Esophagus squamous epithelium (tissue), 5 donors: Measurements from ENCODE around the gene BRIX1. TPM values are rescaled to one million over a fixed set of nuclear protein-coding genes. Genes with fewer than 3 reads are reported as not detected.
A peak's percentile ranks its signal among the peaks of the same experiment; 100 is the strongest.

Source experiments
- DNase-seq: peaks from one replicate; lab custom pipeline; 2025; lab: John Stamatoyannopoulos, UW
- H3K27ac ChIP-seq, 4 donors: fragments of 200-600 bp; sonication (generic); one replicate each; pipeline ENCODE4 v1.5.1; 2016 to 2019; ENCODE audit warnings: mild to moderate bottlenecking in 1 of 4
- H3K27me3 ChIP-seq, 4 donors: fragments of 200-600 bp; sonication (generic); 1 replicate in 3 of 4; 2 replicates in 1 of 4; pipeline versions ENCODE4 v1.5.1 to v1.6.0; 2017 to 2021; ENCODE audit warnings: antibody characterized with exemption in 1 of 4
- H3K36me3 ChIP-seq, 3 donors: fragments of 200-600 bp; sonication (generic); one replicate each; pipeline ENCODE4 v1.5.1; 2016 to 2019
- H3K4me1 ChIP-seq, 3 donors: fragments of 200-600 bp; sonication (generic); one replicate each; pipeline ENCODE4 v1.5.1; 2017 to 2019
- H3K4me3 ChIP-seq, 4 donors: fragments of 200-600 bp; sonication (generic); 1 replicate in 3 of 4; 2 replicates in 1 of 4; pipeline ENCODE4 v1.5.1; 2016 to 2019; ENCODE audit warnings: mild to moderate bottlenecking in 2 of 4, moderate library complexity in 1 of 4
- H3K9me3 ChIP-seq, 3 donors: fragments of 200-600 bp; sonication (generic); one replicate each; pipeline ENCODE4 v1.5.1; 2016 to 2019
- POLR2A ChIP-seq, 4 donors: fragments of 450-650 bp; IDR thresholded peaks; one replicate each; pipeline ENCODE4 v1.6.1; 2017; ENCODE audit warnings: antibody characterized with exemption in 4 of 4, mild to moderate bottlenecking in 4 of 4, moderate library complexity in 3 of 4
- WGBS, 2 donors: methylation state at CpG; one replicate each; pipeline ENCODE4 v1.1.5; 2018; 5-methylcytosine and 5-hydroxymethylcytosine counted together
- intact Hi-C: fragments of 100-400 bp; cut with DNase I; formaldehyde crosslinking; loops from one replicate; pipeline ENCODE4 v1.15.0; 2022
- total RNA-seq, 4 donors: library from RNA; depleted of rRNA; stranded (reverse); fragments of >200 nt; gene quantifications; one replicate each; pipeline ENCODE4 v1.1.0, GENCODE V29; 2016
- TF ChIP-seq, protein P1 (sequence below), 6 experiments: fragments of 450-650 bp in 4 of 6; fragments of 200-600 bp in 2 of 6; sonication (generic) in 2 of 6; IDR thresholded peaks; one replicate each; pipeline ENCODE4 v1.5.1; 2016 to 2019; ENCODE audit warnings: antibody characterized with exemption in 6 of 6, mild to moderate bottlenecking in 4 of 6, moderate library complexity in 4 of 6
- donor health status: DM: yes; HTN: yes; CAD: no.

Gene BRIX1
- total RNA-seq, 4 donors from 2014 or later: 14.5 to 37.6 (median 29.4) TPM

DNA sequence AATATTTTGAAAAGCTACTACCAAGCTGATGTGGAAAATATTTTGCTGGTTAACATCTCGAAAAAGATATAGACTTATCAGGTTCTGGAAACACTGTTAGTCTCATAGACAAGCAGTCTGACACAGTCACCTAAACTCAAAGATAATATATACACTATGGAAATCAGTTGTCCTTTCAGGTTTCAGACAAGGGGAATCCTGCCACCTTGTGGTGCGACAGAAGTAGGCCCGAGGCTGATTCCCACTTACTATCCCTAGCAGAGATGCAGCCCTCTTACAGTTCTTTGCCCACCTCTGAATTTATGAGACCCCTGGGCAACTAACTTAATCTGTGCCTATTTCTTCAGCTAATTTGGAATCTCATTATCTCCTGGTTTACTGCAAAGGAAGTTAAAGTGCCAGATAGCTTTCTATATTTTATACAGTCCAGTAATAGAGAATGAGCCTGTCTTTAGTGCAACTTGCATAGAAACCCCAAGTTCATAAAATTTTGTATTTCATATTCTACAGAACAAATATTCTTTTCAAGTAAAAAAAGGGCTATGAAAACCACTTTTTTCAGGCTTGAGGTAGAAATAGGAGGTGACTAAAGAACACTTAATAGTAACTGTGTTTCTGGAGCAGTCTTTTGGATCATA, 17.1 kb upstream of the BRIX1 start:
- DNase-seq: no peak
- Histone ChIP-seq H3K27ac (no peak overlapping the region), H3K36me3 (no peaks in the 10 kb centered on the region), H3K27me3 (no peaks in the 10 kb centered on the region), H3K9me3 (no peaks in the 10 kb centered on the region), H3K4me3 (no peak overlapping the region), H3K4me1 (peaks cover 0 to 5% (median 0%) of the 10 kb centered on the region in 3 donors)
- 0% methylated on average over 3 of the region's 3 CpGs for WGBS, 2 donors
- intact Hi-C loops: loop anchor here (5.0 to 10.0 kb wide), 2 partner anchors 374 to 416 kb away; no protein-coding TSS in a partner anchor
- TF ChIP-seq, protein P1, sequence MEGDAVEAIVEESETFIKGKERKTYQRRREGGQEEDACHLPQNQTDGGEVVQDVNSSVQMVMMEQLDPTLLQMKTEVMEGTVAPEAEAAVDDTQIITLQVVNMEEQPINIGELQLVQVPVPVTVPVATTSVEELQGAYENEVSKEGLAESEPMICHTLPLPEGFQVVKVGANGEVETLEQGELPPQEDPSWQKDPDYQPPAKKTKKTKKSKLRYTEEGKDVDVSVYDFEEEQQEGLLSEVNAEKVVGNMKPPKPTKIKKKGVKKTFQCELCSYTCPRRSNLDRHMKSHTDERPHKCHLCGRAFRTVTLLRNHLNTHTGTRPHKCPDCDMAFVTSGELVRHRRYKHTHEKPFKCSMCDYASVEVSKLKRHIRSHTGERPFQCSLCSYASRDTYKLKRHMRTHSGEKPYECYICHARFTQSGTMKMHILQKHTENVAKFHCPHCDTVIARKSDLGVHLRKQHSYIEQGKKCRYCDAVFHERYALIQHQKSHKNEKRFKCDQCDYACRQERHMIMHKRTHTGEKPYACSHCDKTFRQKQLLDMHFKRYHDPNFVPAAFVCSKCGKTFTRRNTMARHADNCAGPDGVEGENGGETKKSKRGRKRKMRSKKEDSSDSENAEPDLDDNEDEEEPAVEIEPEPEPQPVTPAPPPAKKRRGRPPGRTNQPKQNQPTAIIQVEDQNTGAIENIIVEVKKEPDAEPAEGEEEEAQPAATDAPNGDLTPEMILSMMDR (IDR thresholded peaks at IDR 0.05): peak; percentile 57 to 86 (median 82)
- TF ChIP-seq POLR2A (IDR thresholded peaks at IDR 0.05): no peak

DNA sequence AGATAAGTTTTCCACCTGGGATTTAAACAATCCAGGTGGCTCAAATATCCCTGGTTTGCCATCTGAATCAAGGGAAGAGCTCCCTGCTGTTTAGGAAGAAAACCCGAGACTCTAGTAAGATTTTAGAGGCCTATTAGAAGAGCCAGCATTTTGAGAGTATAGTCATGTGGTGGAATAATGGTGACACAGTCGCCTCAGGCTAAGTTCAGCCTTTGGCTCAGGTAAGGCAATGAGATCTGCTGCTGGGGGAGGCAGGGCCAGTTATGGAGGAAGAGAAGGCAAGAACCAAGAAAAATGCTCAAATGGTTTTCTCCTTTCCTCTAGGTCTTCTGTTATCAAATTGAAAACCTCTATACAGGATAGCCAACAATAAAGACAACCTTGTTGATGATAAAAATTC, 16.4 kb upstream of the BRIX1 start:
- TF ChIP-seq POLR2A (IDR thresholded peaks at IDR 0.05): no peak
- TF ChIP-seq, protein P1 (IDR thresholded peaks at IDR 0.05): no peak

DNA sequence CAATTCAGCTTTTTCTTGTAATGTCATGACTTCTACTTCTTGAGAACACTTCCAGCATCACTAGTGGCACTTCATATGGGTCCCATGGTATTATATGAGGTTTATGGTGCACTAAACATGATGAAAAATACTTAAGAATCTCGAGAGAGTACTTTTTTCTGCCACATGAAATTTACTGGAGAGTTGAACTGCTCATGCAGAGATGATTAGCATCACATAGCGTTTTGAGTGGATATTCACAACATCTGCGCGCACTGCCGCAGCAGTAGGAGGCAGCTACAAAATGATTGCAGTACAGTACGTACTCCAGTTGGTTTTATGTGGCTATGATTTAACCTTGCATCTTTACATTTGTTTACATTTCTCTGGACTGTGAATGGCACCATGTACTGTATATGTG, 14.9 kb upstream of the BRIX1 start:
- Histone ChIP-seq H3K4me3 (no peak overlapping the region), H3K9me3 (no peaks in the 10 kb centered on the region), H3K36me3 (peaks cover 0 to 8% (median 0%) of the 10 kb centered on the region in 3 donors), H3K27ac (no peak overlapping the region), H3K27me3 (no peaks in the 10 kb centered on the region), H3K4me1 (peaks cover 0 to 5% (median 0%) of the 10 kb centered on the region in 3 donors)
- intact Hi-C loops: no loop called here
- DNase-seq: no peak
- 82 to 95% methylated on average over 6 of the region's 6 CpGs for WGBS, 2 donors
- no peak for TF ChIP-seq POLR2A (IDR thresholded peaks at IDR 0.05)
- TF ChIP-seq, protein P1 (IDR thresholded peaks at IDR 0.05): no peak

More for the DNA sequence above, 16.4 kb upstream of the BRIX1 start:
- H3K4me3 ChIP-seq: no peak overlapping the region
- H3K27ac ChIP-seq: no peak overlapping the region
- peaks cover 0 to 5% (median 0%) of the 10 kb centered on the region in 3 donors for H3K4me1 ChIP-seq
- peaks cover 0 to 2% (median 0%) of the 10 kb centered on the region in 3 donors for H3K36me3 ChIP-seq
- H3K27me3 ChIP-seq: no peaks in the 10 kb centered on the region
- no peak for DNase-seq
- intact Hi-C loops: loop anchor here (5.0 to 10.0 kb wide), 2 partner anchors 374 to 417 kb away; no protein-coding TSS in a partner anchor
- H3K9me3 ChIP-seq: no peaks in the 10 kb centered on the region
- 68 to 91% methylated on average over 2 of the region's 2 CpGs for WGBS, 2 donors

DNA sequence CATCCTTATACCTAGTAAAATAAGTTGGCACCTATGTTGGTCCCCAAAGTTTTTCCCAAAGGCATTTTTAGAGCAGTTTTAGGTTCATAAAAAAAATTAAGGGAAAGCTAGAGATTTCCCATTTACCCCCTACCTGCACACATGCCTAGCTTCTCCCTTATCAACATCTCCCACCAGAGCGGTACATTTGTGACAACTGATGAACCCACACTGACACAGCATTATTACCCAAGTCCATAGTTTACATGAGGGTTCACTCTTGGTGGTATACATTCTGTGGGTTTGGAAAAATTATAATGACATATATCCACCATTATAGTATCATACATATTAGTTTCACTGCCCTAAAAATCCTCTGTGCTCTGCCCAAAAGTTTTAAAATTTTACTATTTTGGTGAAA, 12.3 kb upstream of the BRIX1 start:
- TF ChIP-seq, protein P1 (IDR thresholded peaks at IDR 0.05): no peak
- TF ChIP-seq POLR2A (IDR thresholded peaks at IDR 0.05): no peak
- WGBS, 2 donors: 77 to 100% methylated on average over 1 of the region's 1 CpG
- no peaks in the 10 kb centered on the region for H3K27me3 ChIP-seq
- DNase-seq: no peak
- H3K27ac ChIP-seq: no peak overlapping the region
- intact Hi-C loops: no loop called here
- peaks cover 0 to 23% (median 0%) of the 10 kb centered on the region in 3 donors for H3K36me3 ChIP-seq
- H3K9me3 ChIP-seq: no peaks in the 10 kb centered on the region
- no peaks in the 10 kb centered on the region for H3K4me1 ChIP-seq
- no peak overlapping the region for H3K4me3 ChIP-seq

DNA sequence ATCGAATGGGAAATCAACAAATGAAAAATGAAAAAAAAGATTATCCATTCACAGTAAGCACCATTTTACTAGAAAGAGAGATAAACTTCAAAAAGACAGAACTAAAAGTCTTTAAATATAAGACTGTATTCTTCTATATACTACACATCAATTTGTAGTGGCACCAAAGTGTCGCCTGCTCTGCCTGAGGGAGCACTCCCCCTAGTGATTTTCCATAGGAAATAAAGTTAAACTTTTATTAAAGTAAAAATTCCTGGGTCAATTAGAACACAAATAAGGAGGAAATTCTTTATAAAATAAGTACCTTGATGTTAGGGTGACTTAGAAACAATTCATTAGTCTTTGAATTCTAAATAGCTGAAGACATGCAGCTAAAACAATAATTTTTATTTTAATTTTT, 9.9 kb upstream of the BRIX1 start:
- Histone ChIP-seq H3K27ac (no peak overlapping the region), H3K4me1 (no peaks in the 10 kb centered on the region), H3K9me3 (no peaks in the 10 kb centered on the region), H3K36me3 (peaks cover 0 to 46% (median 3%) of the 10 kb centered on the region in 3 donors), H3K4me3 (no peak overlapping the region), H3K27me3 (no peaks in the 10 kb centered on the region)
- WGBS, 2 donors: 70 to 73% methylated on average over 2 of the region's 2 CpGs
- intact Hi-C loops: no loop called here
- DNase-seq: no peak
- no peak for TF ChIP-seq POLR2A (IDR thresholded peaks at IDR 0.05)
- TF ChIP-seq, protein P1 (IDR thresholded peaks at IDR 0.05): peak in 1 of 6 experiments; percentile 38
